OCI-LY3 (cell line): ENCODE results near the gene ARL4D.

Source experiments
- H2AFZ ChIP-seq: fragments of 200-600, 300-600 bp; shearing (Covaris generic); 2 replicates; pipeline ENCODE4 v1.6.0; 2014; ENCODE audit warnings: antibody characterized with exemption, low read depth, low read length
- H3K27ac ChIP-seq: fragments of 200-600, 300-600 bp; sonication (generic); 2 replicates; pipeline ENCODE4 v1.5.1; 2014; ENCODE audit warnings: mild to moderate bottlenecking, low read length, moderate library complexity, mixed read lengths
- H3K27me3 ChIP-seq: fragments of 200-600, 300-600 bp; sonication (generic); 2 replicates; pipeline ENCODE4 v1.6.1; 2014; ENCODE audit warnings: low read depth, low read length, mixed read lengths
- H3K36me3 ChIP-seq: fragments of 200-600, 300-600 bp; sonication (generic); replicated peaks from 2 replicates; pipeline ENCODE3; 2014; ENCODE audit warnings: low read depth, low read length, mixed read lengths
- H3K4me1 ChIP-seq: fragments of 300-600, 200-600 bp; sonication (generic); 2 replicates; pipeline ENCODE4 v1.6.1; 2014; ENCODE audit warnings: low read length, mixed read lengths
- H3K4me2 ChIP-seq: fragments of 200-600, 300-600 bp; sonication (generic); 2 replicates; pipeline ENCODE4 v1.6.1; 2014; ENCODE audit warnings: low read length, mixed read lengths
- H3K4me3 ChIP-seq: fragments of 300-600, 200-600 bp; sonication (generic); 2 replicates; pipeline ENCODE4 v1.5.1; 2014; ENCODE audit warnings: antibody characterized with exemption, mild to moderate bottlenecking, low read length, moderate library complexity
- H3K79me2 ChIP-seq: fragments of 300-600, 200-600 bp; shearing (Covaris generic); 2 replicates; pipeline ENCODE4 v1.6.1; 2014; ENCODE audit warnings: mild to moderate bottlenecking, low read length, mixed read lengths
- H3K9ac ChIP-seq: fragments of 300-600, 200-600 bp; shearing (Covaris generic); 2 replicates; pipeline ENCODE4 v1.6.0; 2014; ENCODE audit warnings: mild to moderate bottlenecking, low read length, moderate library complexity
- H3K9me3 ChIP-seq: fragments of 200-600, 300-600 bp; shearing (Covaris generic); 2 replicates; pipeline ENCODE4 v1.6.1; 2014; ENCODE audit warnings: low read length, mixed read lengths; ENCODE audit not compliant: insufficient read depth
- H4K20me1 ChIP-seq: fragments of 200-600, 300-600 bp; sonication (generic); 2 replicates; pipeline ENCODE4 v1.6.1; 2016; ENCODE audit warnings: low read length, mixed read lengths; ENCODE audit not compliant: insufficient read depth
- EZH2phosphoT487 ChIP-seq: fragments of 200-600 bp; shearing (Covaris generic); IDR thresholded peaks from 2 replicates; pipeline ENCODE4 v1.6.1; 2018; ENCODE audit warnings: antibody characterized with exemption, mixed run types, low read depth
- TF ChIP-seq, protein P1 (sequence below): fragments of 200-600, 300-600 bp; sonication (generic); IDR thresholded peaks from 2 replicates; pipeline ENCODE4 v1.5.1; 2014; ENCODE audit warnings: antibody characterized with exemption, low read length, low read depth

Gene ARL4D

GRCh38 chr17:43377056-43377810 is 21.6 kb upstream of the ARL4D start:
- H3K79me2 ChIP-seq: no peaks in the 10 kb centered on the region

DNA sequence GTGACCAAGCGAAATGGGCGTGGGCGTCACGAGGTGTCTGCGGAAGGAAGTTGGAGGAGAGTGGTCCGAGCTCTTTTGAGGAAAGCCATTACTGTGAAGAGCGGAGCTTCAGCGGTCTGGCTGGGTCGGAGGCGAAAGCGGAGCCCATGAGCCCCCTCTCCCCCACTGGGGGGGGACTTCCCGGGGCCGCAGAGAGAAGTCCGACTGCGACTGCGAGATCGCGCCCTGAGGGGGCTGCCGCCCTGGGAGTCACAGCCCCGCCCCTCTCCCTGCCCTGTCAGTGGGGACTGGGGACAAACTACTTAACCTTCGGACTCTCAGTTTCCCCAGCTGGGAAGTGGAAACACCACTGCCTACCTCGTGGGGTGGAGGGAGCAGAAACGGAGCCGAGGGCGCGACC is 20.0 kb upstream of the ARL4D start:
- H3K27me3 ChIP-seq: peaks cover 8% of the 10 kb centered on the region
- TF ChIP-seq EZH2phosphoT487: no peak
- TF ChIP-seq, protein P1, sequence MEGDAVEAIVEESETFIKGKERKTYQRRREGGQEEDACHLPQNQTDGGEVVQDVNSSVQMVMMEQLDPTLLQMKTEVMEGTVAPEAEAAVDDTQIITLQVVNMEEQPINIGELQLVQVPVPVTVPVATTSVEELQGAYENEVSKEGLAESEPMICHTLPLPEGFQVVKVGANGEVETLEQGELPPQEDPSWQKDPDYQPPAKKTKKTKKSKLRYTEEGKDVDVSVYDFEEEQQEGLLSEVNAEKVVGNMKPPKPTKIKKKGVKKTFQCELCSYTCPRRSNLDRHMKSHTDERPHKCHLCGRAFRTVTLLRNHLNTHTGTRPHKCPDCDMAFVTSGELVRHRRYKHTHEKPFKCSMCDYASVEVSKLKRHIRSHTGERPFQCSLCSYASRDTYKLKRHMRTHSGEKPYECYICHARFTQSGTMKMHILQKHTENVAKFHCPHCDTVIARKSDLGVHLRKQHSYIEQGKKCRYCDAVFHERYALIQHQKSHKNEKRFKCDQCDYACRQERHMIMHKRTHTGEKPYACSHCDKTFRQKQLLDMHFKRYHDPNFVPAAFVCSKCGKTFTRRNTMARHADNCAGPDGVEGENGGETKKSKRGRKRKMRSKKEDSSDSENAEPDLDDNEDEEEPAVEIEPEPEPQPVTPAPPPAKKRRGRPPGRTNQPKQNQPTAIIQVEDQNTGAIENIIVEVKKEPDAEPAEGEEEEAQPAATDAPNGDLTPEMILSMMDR: no peak

More at GRCh38 chr17:43377056-43377810, 21.6 kb upstream of the ARL4D start:
- no peak overlapping the region for H2AFZ ChIP-seq
- no peak overlapping the region for H3K4me2 ChIP-seq
- no peak overlapping the region for H3K4me3 ChIP-seq
- no peak overlapping the region for H3K27ac ChIP-seq
- no peak overlapping the region for H3K9ac ChIP-seq
- TF ChIP-seq EZH2phosphoT487: no peak
- TF ChIP-seq, protein P1: no peak
- no peaks in the 10 kb centered on the region for H4K20me1 ChIP-seq
- peaks cover 10% of the 10 kb centered on the region; the same call in 1 of the 2 replicates for H3K27me3 ChIP-seq
- no peaks in the 10 kb centered on the region for H3K36me3 ChIP-seq
- H3K4me1 ChIP-seq: peaks cover 10% of the 10 kb centered on the region
- H3K9me3 ChIP-seq: peaks cover 12% of the 10 kb centered on the region; the same call in 1 of the 2 replicates

GRCh38 chr17:43380307-43380706 is 18.5 kb upstream of the ARL4D start:
- Histone ChIP-seq H3K4me3 (no peak overlapping the region), H3K27me3 (peaks cover 11% of the 10 kb centered on the region; the same call in 1 of the 2 replicates), H3K4me2 (no peak overlapping the region)

More for the DNA sequence above, 20.0 kb upstream of the ARL4D start:
- Histone ChIP-seq H3K9ac (no peak overlapping the region), H2AFZ (no peak overlapping the region), H4K20me1 (no peaks in the 10 kb centered on the region), H3K36me3 (no peaks in the 10 kb centered on the region), H3K4me1 (no peaks in the 10 kb centered on the region), H3K9me3 (peaks cover 12% of the 10 kb centered on the region; the same call in 1 of the 2 replicates), H3K79me2 (no peaks in the 10 kb centered on the region), H3K4me3 (no peak overlapping the region), H3K4me2 (no peak overlapping the region), H3K27ac (no peak overlapping the region)

DNA sequence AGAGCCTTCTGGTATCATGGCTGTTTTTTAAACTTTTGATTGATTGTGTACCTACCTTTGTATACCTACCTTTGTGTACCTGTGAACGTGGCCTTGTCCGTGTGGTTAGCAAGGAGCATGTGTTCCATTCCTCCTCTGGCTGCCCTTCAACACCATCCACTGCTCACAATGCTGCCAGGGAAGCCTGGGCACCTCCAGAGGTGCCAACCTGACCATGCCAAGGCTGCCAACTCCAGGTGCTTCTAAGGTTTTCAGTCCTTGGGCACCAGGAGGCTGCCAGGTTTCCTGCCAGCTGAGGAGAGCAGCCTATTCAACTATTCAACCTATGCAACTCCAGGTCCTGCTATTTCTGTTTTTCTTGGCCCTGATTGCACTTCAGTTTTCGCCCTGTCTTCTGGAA is 17.6 kb upstream of the ARL4D start:
- Histone ChIP-seq H3K4me2 (no peak overlapping the region), H3K79me2 (no peaks in the 10 kb centered on the region), H4K20me1 (no peaks in the 10 kb centered on the region), H3K4me1 (no peaks in the 10 kb centered on the region), H3K9me3 (peaks cover 12% of the 10 kb centered on the region; the same call in 1 of the 2 replicates), H3K4me3 (no peak overlapping the region), H3K27ac (no peak overlapping the region), H3K27me3 (peaks cover 11% of the 10 kb centered on the region; the same call in 1 of the 2 replicates), H3K9ac (no peak overlapping the region), H2AFZ (no peak overlapping the region), H3K36me3 (no peaks in the 10 kb centered on the region)
- TF ChIP-seq, protein P1: no peak
- TF ChIP-seq EZH2phosphoT487: no peak

More at GRCh38 chr17:43380307-43380706, 18.5 kb upstream of the ARL4D start:
- H3K79me2 ChIP-seq: no peaks in the 10 kb centered on the region
- TF ChIP-seq EZH2phosphoT487: no peak
- TF ChIP-seq, protein P1: no peak
- peaks cover 12% of the 10 kb centered on the region; the same call in 1 of the 2 replicates for H3K9me3 ChIP-seq
- H3K36me3 ChIP-seq: no peaks in the 10 kb centered on the region
- no peak overlapping the region for H3K9ac ChIP-seq
- H3K4me1 ChIP-seq: no peaks in the 10 kb centered on the region
- H4K20me1 ChIP-seq: no peaks in the 10 kb centered on the region
- no peak overlapping the region for H3K27ac ChIP-seq
- H2AFZ ChIP-seq: no peak overlapping the region
